HG03175 (cell line): Measurements from ENCODE around the gene TOMM20L.

ENCODE experiments used
- ATAC-seq: cut with Tn5 transposase; IDR thresholded peaks from one replicate; pipeline ENCODE4 v1.9.1; 2021; ENCODE audit warnings: mild to moderate bottlenecking, moderate library complexity; ENCODE audit not compliant: unreplicated experiment

The TOMM20L gene

DNA sequence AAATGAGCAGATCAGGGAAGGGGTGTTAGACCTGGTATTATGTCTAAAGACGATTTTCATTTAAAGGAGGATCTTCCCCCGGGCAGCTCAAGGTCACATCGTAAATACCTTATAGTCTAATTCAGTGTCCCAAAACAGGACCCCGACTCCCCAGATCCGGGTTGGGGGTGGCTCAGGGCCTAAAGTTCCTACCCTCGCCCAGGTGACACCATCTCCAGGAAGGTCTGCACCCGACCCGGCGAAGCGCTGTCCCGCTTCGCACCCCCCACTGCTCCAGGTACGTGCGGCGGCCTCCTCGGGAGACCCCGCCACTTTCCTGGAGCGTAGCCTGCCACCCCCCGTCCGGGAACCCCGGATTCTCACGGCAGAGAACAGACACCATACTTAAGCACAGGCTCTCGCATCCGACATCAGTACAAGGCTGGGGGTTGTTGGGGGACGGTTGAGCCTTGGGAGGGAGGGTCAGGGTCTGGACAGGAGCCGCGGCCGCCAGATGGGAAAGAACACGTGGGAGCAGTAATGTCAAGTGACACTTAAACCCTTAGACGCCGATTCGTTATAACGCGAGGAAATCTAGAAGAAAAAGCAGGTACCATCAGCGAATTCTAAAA is 31.0 kb downstream of the TOMM20L start:
- peak; percentile 34 for ATAC-seq

DNA sequence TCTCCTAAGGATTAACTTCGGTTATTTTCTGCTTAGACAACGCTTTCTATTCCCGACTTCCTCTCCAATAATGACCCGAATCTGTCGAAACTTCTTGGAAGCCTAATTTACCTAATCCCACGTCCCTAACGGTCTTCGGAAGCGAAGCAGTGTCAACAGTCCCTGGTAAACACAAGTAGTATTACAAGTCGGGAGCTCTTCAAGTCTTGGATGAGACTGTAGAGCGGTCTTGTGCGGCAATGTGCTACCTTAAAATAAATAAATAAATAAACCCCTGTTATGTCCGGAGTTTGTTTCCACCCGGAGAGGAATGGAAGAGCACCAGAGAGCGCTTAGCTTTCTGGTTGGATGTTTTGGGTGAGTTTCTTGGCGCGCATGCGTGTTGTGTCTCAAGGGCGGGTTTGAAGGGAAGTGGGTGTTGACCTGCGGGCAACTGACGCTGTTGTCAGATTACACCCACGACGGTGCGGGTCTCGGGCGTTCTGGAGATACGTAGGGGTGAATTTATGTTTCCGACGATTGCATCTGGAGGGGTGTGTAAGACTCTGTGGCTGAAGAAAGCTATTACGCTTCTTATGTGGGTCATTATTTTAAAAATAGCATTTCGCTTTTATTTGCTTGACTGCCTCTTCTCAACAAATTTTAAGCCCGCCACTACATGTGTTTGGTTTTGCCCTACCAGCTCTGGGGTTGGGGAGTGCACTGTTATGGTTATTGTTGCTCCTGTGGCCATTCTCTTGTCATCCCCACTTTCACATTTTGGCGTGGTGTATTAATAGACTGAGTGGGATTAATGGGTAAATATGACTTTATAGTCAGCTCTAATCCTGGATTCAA is 31.8 kb downstream of the TOMM20L start, which contains the start of the genes KIAA0586 and TIMM9:
TSS of gene KIAA0586 (plus strand) at position 439 of the 837 bp plus-strand sequence. CDS start 546 bp downstream, outside the sequence.
TSS of gene TIMM9 (minus strand) at position 251 of the 837 bp plus-strand sequence. CDS start 15,586 bp downstream, outside the sequence.
- ATAC-seq = peak; percentile 95

DNA sequence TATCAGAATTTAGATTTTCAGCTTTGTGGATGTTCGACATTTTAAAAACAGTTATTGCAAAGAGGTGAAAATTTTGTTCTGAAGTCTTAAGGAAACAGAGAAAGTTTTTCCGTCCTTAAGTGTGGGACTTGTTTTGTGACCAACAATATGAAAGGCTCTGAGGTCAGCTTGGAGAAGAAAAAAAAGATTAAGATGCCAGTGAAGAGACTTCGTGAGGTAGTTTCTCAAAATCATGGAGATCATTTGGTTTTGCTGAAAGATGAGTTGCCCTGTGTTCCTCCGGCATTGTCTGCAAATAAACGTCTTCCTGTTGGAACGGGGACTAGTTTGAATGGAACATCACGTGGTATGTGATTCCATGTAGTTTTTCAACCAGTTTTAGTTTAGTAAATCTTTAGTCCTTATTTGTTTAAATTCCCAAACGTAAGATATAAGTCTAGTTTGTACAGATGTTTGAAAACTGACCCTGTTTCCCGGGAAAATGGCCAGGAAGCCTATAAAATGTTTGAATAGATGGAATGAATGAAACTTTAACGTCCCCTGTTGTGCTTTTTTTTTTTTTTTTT is 32.5 kb downstream of the TOMM20L start:
- ATAC-seq = no peak

DNA sequence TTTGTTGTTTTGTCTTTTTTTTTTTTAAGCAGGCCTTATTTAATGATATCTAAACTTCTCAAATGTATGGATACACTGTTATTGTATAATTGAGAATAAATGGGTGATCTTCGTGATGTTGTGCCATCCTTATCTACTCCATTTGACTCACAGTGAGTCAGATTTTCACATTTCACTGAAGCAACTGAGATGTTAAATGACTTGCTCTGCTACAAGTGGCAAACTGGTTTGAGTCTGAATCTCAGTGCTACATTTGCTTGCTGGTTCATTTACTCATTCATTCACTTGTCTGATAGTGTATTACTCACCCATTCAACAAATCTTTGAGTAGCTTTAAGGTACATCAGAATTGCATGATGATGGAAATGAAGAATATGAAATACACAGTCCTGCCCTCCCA is 34.4 kb downstream of the TOMM20L start:
- no peak for ATAC-seq

DNA sequence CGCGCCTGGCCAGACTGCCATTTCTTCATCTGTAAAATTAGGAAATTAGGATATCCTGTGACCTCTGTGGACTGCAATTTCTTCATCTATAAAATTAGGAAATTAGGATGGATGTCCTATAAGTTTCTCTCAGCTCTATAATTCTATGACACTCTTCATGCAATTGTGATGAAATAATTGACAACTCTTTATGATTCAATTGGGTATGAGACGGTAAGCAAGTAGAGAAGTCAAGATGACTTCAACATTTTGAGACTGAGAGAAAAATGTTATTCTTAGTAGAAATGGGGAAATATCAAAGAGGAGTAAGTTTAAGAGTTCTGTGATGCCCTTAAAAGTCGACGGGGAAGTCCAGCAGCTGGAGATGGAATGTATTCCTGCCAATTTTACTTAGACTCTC is 43.7 kb downstream of the TOMM20L start:
- ATAC-seq = no peak

DNA sequence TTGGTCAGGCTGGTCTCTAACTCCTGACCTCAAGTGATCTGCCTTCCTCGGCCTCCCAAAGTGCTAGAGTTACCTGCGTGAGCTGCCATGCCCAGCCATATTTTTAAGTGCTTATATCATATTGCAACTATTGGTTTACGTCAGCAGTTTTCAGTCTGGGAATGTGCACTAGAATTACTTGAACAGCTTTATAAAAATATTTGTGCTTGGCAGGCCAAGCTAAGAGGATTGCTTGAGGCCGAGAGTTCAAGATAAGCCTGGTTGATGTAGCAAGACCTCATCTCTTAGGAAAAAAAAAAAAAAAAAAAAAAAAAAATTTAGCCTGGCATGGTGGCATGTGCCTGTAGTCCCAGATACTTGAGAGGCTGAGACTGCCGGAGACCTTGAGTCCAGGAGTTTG is 48.9 kb downstream of the TOMM20L start:
- no peak for ATAC-seq

DNA sequence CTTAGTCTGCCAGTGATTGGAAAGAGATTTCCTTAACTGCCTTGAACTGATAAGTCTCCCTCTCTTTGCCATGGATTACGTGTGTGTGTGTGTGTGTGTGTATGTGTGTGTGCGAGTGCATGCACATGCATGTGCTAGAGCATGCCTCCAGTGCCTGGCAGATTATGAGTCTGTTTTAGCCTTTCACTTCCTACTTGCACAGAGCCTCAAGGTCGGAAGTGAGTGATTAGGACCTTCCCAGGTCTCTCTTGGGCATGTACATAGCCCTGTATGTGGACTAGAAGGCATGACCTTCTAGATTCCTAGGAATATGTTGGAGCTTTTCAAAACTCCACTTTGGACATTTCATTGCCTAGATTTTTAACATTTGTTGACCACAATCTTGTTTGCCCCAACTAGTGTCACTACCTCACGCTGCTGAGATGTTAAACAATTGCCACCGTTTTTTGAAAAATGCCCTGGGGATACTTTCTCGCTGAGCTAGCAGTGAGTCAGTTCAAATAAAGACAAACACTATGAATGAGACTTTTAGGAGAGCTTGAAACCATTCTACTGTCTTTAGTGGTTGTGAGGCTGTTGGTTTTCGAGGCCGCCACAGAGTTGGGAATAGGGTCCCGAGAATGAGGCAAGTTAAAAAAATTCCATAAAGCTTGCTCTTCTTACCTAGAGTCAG is 60.0 kb downstream of the TOMM20L start:
- no peak for ATAC-seq
